ENCODE results near the gene LUC7L2.

DNA sequence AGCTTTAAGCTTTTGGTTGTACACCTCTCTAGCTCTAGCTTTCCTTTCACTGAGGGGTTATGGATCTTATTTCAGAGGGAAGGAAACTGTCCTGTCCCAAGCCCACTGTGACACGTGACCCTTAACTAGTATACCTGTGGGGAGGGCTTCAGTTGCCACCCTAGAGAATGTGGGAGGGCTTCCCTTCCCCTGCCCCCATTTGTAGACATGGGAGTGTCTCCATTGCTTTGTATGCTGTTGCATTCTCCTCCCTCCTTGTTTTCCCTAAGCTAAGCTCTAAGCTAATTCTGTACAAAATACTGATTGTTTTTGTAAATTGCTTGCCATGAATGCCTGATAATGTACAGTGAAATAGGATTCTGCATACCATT lies 11.2 kb downstream of the LUC7L2 start:
- TF ChIP-seq, protein P1, sequence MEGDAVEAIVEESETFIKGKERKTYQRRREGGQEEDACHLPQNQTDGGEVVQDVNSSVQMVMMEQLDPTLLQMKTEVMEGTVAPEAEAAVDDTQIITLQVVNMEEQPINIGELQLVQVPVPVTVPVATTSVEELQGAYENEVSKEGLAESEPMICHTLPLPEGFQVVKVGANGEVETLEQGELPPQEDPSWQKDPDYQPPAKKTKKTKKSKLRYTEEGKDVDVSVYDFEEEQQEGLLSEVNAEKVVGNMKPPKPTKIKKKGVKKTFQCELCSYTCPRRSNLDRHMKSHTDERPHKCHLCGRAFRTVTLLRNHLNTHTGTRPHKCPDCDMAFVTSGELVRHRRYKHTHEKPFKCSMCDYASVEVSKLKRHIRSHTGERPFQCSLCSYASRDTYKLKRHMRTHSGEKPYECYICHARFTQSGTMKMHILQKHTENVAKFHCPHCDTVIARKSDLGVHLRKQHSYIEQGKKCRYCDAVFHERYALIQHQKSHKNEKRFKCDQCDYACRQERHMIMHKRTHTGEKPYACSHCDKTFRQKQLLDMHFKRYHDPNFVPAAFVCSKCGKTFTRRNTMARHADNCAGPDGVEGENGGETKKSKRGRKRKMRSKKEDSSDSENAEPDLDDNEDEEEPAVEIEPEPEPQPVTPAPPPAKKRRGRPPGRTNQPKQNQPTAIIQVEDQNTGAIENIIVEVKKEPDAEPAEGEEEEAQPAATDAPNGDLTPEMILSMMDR (IDR thresholded peaks at IDR 0.05) = no peak
- TF ChIP-seq, protein P2, sequence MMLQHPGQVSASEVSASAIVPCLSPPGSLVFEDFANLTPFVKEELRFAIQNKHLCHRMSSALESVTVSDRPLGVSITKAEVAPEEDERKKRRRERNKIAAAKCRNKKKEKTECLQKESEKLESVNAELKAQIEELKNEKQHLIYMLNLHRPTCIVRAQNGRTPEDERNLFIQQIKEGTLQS (CRISPR knock-in tag; conservative IDR thresholded peaks at IDR 0.05) = no peak
- TF ChIP-seq FOXJ3 (CRISPR knock-in tag; IDR thresholded peaks at IDR 0.05; ENCODE audit: borderline replicate concordance) (no peak), NFYB (CRISPR knock-in tag; conservative IDR thresholded peaks at IDR 0.05; ENCODE audit: low read depth) (no peak), RELA (CRISPR knock-in tag; IDR thresholded peaks at IDR 0.05; ENCODE audit: borderline replicate concordance) (no peak), EMX1 (CRISPR knock-in tag; IDR thresholded peaks at IDR 0.05) (no peak), ESRRA (CRISPR knock-in tag; IDR thresholded peaks at IDR 0.05; ENCODE audit: borderline replicate concordance) (no peak), ZNF121 (CRISPR knock-in tag; IDR thresholded peaks at IDR 0.05) (no peak), JUN (CRISPR knock-in tag; IDR thresholded peaks at IDR 0.05) (no peak), CREB1 (CRISPR knock-in tag; IDR thresholded peaks at IDR 0.05) (no peak)
- TF ChIP-seq, protein P3, sequence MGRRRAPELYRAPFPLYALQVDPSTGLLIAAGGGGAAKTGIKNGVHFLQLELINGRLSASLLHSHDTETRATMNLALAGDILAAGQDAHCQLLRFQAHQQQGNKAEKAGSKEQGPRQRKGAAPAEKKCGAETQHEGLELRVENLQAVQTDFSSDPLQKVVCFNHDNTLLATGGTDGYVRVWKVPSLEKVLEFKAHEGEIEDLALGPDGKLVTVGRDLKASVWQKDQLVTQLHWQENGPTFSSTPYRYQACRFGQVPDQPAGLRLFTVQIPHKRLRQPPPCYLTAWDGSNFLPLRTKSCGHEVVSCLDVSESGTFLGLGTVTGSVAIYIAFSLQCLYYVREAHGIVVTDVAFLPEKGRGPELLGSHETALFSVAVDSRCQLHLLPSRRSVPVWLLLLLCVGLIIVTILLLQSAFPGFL (CRISPR knock-in tag; IDR thresholded peaks at IDR 0.05; ENCODE audit: borderline replicate concordance) = no peak
